ENCODE data around the gene ERVH48-1.

DNA sequence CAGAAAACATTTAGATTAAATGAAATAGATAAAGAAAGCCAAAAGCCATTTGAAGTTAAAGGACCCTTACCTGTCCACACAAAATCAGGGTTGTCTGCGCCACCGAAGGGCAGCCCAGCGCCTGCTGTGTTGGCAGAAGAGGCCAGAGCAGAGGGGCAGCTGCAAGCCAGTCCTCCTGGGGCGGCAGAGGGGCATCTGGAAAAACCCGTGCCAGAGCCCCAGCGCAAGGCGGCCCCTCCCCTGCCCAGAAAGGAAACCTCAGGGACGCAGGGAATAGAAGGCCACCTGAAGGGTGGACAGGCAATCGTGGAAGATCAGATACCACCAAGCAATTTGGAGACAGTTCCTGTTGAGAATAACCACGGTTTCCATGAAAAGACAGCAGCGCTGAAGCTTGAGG, 21.6 kb downstream of the ERVH48-1 start:
- TF ChIP-seq, protein P1, sequence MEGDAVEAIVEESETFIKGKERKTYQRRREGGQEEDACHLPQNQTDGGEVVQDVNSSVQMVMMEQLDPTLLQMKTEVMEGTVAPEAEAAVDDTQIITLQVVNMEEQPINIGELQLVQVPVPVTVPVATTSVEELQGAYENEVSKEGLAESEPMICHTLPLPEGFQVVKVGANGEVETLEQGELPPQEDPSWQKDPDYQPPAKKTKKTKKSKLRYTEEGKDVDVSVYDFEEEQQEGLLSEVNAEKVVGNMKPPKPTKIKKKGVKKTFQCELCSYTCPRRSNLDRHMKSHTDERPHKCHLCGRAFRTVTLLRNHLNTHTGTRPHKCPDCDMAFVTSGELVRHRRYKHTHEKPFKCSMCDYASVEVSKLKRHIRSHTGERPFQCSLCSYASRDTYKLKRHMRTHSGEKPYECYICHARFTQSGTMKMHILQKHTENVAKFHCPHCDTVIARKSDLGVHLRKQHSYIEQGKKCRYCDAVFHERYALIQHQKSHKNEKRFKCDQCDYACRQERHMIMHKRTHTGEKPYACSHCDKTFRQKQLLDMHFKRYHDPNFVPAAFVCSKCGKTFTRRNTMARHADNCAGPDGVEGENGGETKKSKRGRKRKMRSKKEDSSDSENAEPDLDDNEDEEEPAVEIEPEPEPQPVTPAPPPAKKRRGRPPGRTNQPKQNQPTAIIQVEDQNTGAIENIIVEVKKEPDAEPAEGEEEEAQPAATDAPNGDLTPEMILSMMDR (IDR thresholded peaks at IDR 0.05 in 8 of 11, conservative IDR thresholded peaks at IDR 0.05 in 3 of 11) = no peak
- TF ChIP-seq POLR2A (IDR thresholded peaks at IDR 0.05) (no peak), POLR2AphosphoS5 (IDR thresholded peaks at IDR 0.05) (no peak)

All from spleen (tissue), 7 donors.